ENCODE measurements around the gene PEAK1.
A peak's percentile ranks its signal among the peaks of the same experiment; 100 is the strongest.

The PEAK1 gene

DNA sequence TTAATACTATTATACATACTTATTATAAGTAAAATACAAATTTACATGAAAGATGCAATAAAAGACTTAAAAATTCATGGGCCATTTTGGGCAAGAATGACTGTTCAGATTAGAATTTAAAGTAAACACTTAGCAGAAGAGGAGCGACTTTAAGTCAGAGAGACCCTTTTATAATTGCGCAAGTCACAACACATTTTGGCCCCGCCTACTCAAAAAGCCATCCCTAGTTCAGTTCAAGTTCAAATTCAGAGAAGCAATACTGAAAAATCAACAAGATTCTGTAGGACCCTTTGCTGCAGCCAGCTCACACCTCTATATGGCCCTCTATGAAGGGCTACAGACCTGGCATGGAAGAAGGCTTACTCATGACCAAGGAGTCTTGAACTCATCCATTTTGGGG, 64.6 kb downstream of the PEAK1 start:
- no peak for DNase-seq

GRCh38 chr15:77354063-77354462, 65.8 kb downstream of the PEAK1 start:
- DNase-seq = no peak

GRCh38 chr15:77352887-77353286, 67.0 kb downstream of the PEAK1 start:
- no peak for DNase-seq

- peak; percentile 48 for DNase-seq
Measured at GRCh38 chr15:77350792-77351191, 69.1 kb downstream of the PEAK1 start.

DNA sequence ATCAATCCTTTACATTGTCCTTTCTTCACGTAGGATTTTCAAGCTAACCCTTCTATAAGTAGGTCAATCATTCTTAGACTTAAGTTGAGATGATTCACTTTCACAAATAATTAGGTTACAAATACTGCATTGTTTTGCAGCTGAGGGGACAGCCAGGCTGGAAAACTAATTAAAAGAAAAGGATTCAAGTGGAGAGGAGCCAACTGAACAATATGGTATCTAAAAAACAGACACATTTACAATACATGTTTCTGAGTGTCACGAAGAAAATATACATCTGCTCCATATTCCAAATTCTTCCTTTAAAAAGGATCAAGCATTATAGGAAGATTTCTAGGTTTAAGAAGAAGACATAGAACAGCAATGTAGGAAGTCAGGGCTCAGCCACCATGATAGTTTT, 70.2 kb downstream of the PEAK1 start:
- DNase-seq = no peak

DNA sequence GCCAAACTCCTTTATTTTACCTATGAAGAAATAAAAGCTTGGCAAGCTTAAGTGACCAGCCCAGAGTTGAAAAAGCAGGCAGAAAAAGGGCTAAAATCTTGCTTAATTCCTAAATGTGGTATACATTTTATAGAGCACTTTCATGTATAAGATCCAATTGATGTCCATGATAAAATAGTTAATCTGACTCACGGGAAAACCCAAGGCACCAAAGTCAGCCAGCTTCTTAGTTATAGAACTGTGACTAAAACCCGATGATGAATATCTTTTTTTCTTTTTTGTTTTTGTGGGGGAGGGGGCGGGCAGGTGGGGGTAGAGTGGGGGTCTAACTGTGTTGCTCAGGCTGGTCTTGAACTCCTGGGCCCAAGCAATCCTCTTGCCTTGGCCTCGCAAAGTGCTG, 71.4 kb downstream of the PEAK1 start:
- DNase-seq = no peak

- DNase-seq = no peak
Measured at GRCh38 chr15:77347197-77347596, 72.7 kb downstream of the PEAK1 start.

GRCh38 chr15:77346245-77347036, 73.5 kb downstream of the PEAK1 start:
- DNase-seq = peak; percentile 91

DNA sequence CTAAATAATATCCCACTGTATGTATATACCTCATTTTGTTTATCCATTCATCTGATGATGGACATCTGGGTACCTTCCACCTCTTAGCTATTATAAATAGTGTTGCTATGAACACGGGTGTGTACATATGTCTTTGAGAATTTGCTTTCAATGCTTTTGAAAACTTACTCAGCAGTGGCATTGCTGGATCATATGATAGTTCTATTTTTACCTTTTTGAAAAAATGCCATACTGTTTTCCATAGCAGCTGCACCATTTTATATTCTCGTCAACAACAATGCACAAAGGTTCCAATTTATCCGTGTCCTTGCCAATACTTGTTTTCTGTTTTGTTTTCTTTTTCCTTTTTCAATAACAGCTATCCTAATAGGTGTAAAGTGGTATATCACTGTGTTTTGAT, 77.1 kb downstream of the PEAK1 start:
- no peak for DNase-seq

- DNase-seq = no peak
Measured at GRCh38 chr15:77340245-77340644, 79.7 kb downstream of the PEAK1 start.

GRCh38 chr15:77336006-77336405, 83.9 kb downstream of the PEAK1 start:
- DNase-seq = no peak

DNA sequence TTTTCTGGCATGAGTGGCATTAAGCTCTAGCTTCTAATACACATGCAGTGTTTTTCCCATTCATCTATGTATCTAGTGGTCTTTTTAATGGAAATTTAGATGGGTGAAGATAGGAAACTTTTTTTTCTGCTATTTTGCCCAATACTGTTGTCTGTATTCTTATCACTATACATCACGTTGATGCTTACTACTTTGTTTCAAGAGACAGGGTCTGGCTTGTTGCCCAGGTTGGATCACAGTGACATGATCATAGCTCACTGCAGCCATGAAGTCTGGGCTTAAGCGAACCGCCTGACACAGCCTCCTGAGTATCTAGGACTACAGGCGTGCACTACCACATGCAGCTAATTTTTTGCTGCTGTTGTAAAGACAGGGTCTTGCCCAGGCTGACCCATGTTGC, 84.6 kb downstream of the PEAK1 start:
- no peak for DNase-seq

DNA sequence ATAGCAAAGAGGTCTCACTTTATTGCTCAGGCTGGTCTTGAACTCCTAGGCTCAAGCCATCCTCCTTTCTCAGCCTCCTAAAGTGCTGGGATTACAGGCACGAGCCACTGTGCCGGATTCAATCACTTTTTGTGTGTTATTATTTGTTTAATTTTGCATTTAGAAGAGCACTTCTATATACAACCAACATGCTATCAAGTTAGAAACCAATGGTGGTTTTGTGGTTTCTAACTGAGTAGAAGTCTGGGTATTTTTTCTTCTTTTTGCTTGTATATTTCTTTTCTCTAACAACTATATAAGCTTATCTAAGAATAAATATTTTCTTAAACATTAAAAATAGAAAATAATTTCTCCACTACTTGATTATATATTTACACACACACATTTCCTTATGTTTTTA, 86.7 kb downstream of the PEAK1 start:
- no peak for DNase-seq

DNA sequence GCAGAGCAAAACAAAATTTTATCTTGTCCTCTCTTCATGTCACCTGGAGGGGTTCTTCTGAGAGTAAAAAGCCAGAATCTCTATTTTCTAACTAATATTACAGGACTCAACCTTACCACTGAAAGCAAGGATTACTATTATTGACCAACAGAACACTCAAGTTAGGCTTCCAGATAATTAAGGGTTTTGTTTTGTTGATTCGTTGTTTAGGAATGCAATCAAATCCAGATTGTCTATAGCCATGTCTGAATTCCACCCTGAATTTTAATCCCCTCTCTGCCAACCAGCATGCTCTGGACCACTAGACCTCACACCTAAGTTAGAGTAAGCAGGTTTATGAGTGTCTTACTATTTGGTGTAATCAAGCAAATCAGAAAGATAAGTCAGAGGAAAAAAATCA, 90.7 kb downstream of the PEAK1 start:
- DNase-seq = no peak

DNA sequence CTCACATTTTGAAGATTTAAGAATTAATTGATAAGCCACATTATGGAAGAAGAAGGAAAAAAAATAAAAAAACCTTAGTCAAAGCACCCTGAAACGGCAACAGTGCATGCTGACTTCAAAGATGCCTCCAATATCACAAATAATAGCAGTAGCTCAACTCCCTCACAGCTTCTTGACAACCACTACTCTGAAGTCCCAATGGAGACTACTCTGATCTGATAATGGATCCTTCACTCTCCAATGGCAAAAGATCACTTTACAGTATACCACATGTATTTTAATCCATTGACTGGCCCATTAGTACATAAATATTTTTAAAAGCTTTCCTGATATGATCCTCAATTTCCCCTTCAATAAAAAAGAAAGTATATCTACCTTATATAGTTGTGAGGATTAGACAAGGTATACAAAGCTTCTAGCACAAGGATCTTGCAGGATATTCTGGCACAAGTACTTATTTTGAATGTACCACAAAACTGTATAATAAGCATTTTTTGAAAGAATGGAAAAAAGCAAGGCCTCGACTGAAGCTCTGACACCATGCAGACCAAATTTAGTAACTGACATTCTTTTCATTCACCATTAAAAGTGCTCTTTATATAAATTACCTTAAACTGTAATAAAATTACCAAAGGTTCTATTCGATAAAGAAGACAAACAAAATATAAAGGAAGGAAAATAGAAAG, 91.9 kb downstream of the PEAK1 start:
- no peak for DNase-seq

DNA sequence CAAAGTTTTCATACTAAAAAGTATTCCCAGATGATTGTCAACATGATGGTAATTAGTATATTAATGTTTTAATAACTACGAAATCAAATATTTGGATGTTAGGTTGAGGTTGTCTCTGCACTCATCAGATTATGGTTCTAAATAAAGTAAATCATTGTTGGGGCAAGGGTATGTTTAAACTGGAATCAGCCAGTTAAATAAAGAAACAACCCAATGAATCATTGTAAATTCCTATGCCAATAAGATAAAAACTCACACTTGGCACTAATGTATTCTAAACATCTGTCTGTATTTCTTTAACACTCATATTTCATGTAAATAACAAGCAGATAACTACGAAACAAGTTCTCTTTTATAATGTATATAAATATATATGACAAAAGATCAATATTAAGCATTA, 92.7 kb downstream of the PEAK1 start:
- no peak for DNase-seq

DNA sequence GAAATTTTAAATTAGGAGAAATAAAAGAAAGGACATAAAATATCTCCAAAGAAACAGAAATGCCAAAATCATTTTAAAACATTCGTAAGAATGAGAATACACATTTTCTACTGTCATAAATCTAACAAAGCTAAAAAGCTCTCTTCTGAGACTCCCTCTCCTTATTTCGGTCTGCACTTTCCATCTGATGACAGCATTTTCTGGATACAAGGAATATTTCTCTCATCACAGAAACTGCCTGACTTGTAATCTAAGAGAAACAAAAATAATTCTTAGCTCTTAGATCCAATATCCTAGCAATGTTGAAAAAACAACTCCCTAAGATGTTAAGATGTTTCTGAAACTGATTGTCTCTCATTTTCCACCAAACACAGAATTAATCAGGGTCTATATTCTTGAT, 93.5 kb downstream of the PEAK1 start:
- DNase-seq = no peak

DNA sequence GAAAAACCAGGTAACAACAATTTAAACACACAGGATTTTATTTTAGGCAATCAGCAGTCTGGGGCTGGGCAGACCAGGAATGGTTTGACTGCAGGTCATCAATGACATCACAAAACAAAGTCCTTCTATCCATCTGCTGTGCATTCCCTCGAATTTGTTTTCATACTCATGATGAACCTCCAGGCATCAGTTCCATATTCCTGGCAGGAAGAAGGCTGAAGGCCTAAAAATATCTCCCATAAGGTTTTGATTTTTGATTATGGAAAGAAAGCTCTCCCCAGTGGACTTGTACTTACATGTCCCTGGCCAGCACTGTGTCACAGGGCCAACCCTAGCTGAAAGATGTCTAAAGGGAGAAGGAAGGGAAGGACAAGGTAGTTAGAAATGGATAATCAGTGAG, 107.4 kb downstream of the PEAK1 start:
- DNase-seq = no peak

DNA sequence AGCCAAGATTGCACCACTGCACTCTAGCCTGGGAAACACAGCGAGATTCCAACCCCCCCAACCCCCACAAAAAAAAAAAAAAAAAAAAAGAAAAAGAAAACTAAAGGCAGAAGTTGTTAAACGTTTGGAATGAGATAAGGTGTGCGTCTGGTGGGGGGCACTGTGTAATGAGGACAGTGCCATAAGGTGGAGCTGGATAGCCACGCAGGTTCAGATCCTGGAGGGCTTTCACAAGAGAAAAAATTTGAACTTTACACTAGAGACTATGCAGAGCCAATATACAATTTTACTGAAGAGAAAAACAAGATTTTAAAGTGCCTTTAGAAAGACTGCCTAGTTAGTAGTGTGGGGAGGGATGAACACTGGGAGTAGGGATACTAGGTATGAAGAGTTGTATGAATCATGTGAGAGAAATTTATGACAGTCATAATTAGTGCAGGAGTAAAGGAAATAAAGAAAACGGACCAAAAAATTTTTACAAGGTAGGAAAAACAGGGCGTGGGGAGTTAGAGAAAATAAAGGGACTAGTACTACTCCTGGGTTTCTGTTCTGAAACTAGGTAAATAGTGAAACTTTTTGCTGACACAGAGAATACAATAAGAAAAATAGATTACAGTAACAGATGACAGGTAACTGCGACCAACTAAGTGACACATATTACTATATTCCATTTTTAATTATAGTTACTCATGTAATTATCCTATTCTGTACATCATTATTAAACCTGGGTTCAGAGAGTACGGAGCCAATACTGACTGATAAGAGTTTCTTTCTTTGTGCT, 108.1 kb downstream of the PEAK1 start:
- no peak for DNase-seq

DNA sequence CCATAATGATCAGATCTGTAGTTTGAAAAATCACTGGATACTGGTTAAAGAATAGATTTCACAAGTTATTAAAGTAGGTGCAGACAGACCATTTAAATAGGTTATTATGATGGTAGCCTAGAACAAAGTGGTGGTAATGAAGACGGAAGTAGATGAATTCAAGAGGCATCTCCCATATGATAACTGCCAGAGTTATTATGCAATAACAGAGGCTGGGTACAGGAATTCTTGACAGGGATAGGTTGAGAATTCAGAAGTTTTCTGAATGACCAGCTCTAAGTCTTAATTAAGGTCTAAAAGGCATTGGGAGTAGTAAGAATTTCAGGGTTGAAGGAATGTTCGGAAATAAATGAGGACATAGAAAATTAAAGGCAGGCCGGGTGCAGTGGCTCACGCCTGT, 108.9 kb downstream of the PEAK1 start:
- DNase-seq = no peak

GRCh38 chr15:77309392-77309791, 110.5 kb downstream of the PEAK1 start:
- DNase-seq = no peak

DNA sequence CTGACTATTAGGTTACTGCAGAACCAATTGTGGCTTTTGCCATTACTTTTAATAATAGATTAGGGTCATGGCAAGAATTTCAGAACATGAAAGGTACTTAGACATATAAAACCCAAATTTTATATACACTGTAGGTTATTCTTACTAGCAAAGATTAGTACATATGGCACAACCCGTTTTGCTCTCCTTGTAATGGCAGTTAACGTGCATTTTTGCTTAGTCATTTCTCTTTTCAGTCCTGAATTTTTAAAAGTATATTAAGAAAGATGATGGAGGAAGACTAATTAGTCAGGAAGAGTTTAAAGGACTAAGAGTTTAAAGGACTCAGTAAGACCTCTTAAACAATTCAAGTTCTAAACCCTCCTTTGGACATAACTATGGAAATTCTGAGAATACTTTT, 114.0 kb downstream of the PEAK1 start:
- no peak for DNase-seq

- no peak for DNase-seq
Measured at GRCh38 chr15:77296773-77297337, 123.0 kb downstream of the PEAK1 start.

- no peak for DNase-seq
Measured at GRCh38 chr15:77295446-77295845, 124.5 kb downstream of the PEAK1 start.
